GM12892 (cell line): ENCODE results near the gene ARID1B.

Experiments used
- POLR2A ChIP-seq: IDR thresholded peaks from 2 replicates; pipeline ENCODE4 v1.6.1; 2011; ENCODE audit warnings: low read depth, low read length, control low read depth
- POLR2AphosphoS5 ChIP-seq: IDR thresholded peaks from 2 replicates; pipeline ENCODE4 v1.6.1; 2011; ENCODE audit warnings: low read depth, low read length, control low read depth

DNA sequence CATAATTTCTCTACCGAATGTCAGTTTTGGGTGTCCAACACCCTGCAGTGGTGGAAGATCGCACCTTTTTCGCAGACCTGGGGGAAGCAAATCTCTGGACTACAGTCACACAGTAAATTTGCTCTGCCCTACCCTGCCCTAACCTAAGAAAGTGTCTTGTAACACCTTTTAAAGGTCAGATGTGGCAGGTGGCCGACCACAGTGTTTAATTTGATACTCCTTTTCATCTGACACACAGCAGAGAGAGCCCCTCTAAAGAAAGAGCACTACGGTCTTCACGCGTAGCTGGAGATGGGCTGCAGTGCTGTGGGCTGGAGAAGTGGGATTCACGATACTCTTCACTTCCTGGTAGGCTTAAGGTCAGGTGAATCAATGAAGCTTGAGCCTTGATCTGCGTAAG is 436.2 kb downstream of the ARID1B start:
- no peak for TF ChIP-seq POLR2A
- TF ChIP-seq POLR2AphosphoS5 = no peak
